Colonic mucosa (tissue), 4 donors: ENCODE measurements around the gene RPH3AL. TPM values are rescaled to one million over a fixed set of nuclear protein-coding genes. Genes with fewer than 3 reads are reported as not detected.

Experiments
- DNase-seq: peaks from one replicate; pipeline ENCODE4 v3.0.0-alpha.2; 2020
- H3K27ac ChIP-seq: fragments of 200-600 bp; one replicate; pipeline ENCODE4 v1.8.0; 2021
- H3K27me3 ChIP-seq: fragments of 200-600 bp; one replicate; pipeline ENCODE4 v1.8.0; 2021
- H3K36me3 ChIP-seq: fragments of 200-600 bp; one replicate; pipeline ENCODE4 v1.8.0; 2021
- H3K4me1 ChIP-seq: fragments of 200-600 bp; one replicate; pipeline ENCODE4 v1.8.0; 2021; ENCODE audit warnings: mild to moderate bottlenecking
- H3K4me3 ChIP-seq: fragments of 200-600 bp; one replicate; pipeline ENCODE4 v1.8.0; 2021
- H3K9ac ChIP-seq, 2 donors: one replicate each; pipeline ENCODE4 v1.7.0; 2013; ENCODE audit warnings: control low read depth in 2 of 2, low read depth in 2 of 2, low read length in 2 of 2
- H3K9me3 ChIP-seq: fragments of 200-600 bp; one replicate; pipeline ENCODE4 v1.8.0; 2021
- intact Hi-C: fragments of 100-400 bp; cut with DNase I; formaldehyde crosslinking; loops from one replicate; pipeline ENCODE4 v1.14.1; 2022
- total RNA-seq, 2 donors: library from RNA; stranded (reverse); fragmentation: NEBNext Ultra II Directional in 1 of 2; extraction: Animal tissue kit (Norgen Biotek cat#: 25700) in 1 of 2; gene quantifications; one replicate each; pipeline ENCODE4 v1.2.1, GENCODE V29; 2021
- TF ChIP-seq, protein P1 (sequence below): fragments of 200-600 bp; IDR thresholded peaks from one replicate; pipeline ENCODE4 v1.8.0; 2022; ENCODE audit warnings: antibody characterized with exemption, mild to moderate bottlenecking
- donor health status: healthy.
- donor health status: DM: no; HTN: no; CAD: no.
- donor health status: DM: no; HTN: no; CAD: no.

The RPH3AL gene
- total RNA-seq, 2 donors from 2014 or later = 14.9 to 34.2 TPM

DNA sequence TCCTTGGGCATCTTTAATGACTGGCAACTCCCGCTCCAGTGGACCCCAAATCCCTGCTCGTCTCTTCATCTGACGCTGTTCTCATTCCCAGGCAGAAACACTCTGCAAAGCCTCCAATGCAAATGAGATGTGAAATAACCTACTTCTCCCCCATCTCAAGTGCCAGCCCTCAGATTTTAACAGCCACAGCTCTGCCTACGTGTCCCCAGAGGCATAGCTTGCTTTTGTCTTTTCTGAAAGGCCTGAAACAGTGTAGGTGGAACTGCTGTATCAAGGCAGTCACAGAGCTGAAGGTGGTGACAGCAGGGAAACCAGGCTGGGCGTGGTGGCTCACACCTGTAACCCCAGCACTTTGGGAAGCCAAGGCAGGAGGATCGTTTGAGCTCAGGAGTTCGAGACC is 14.7 kb downstream of the RPH3AL start:
- DNase-seq = no peak
- H3K4me1 ChIP-seq = peaks cover 10% of the 10 kb centered on the region
- TF ChIP-seq, protein P1, sequence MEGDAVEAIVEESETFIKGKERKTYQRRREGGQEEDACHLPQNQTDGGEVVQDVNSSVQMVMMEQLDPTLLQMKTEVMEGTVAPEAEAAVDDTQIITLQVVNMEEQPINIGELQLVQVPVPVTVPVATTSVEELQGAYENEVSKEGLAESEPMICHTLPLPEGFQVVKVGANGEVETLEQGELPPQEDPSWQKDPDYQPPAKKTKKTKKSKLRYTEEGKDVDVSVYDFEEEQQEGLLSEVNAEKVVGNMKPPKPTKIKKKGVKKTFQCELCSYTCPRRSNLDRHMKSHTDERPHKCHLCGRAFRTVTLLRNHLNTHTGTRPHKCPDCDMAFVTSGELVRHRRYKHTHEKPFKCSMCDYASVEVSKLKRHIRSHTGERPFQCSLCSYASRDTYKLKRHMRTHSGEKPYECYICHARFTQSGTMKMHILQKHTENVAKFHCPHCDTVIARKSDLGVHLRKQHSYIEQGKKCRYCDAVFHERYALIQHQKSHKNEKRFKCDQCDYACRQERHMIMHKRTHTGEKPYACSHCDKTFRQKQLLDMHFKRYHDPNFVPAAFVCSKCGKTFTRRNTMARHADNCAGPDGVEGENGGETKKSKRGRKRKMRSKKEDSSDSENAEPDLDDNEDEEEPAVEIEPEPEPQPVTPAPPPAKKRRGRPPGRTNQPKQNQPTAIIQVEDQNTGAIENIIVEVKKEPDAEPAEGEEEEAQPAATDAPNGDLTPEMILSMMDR = no peak
- no peak overlapping the region for H3K9ac ChIP-seq
- intact Hi-C loops = no loop called here
- no peaks in the 10 kb centered on the region for H3K9me3 ChIP-seq
- no peaks in the 10 kb centered on the region for H3K27me3 ChIP-seq
- no peaks in the 10 kb centered on the region for H3K36me3 ChIP-seq
- no peak overlapping the region for H3K4me3 ChIP-seq
- H3K27ac ChIP-seq = no peak overlapping the region

DNA sequence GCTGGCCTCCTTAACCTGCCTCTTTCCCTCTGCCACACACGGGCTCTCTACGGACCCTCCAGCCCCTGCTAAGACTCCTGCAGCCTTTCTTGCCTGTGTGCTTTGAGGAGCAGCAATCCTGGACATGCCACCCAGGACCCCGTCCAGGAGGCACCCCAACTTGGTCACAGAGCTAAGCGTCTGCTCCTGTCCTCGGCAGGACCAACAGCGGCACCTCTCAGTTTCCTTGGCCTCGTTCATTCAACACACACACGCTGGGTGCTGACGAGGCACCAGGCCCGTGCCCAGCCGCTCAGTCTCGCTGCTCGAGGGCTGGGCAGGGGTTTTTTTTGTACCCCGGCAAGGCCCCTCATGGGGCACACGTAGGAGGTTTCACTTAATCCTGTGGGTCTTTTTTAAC is 15.2 kb downstream of the RPH3AL start:
- Histone ChIP-seq H3K4me3 (no peak overlapping the region), H3K27ac (no peak overlapping the region), H3K4me1 (peaks cover 10% of the 10 kb centered on the region), H3K9me3 (no peaks in the 10 kb centered on the region), H3K9ac (no peak overlapping the region), H3K27me3 (no peaks in the 10 kb centered on the region), H3K36me3 (no peaks in the 10 kb centered on the region)
- intact Hi-C loops = no loop called here
- TF ChIP-seq, protein P1 = no peak
- no peak for DNase-seq

DNA sequence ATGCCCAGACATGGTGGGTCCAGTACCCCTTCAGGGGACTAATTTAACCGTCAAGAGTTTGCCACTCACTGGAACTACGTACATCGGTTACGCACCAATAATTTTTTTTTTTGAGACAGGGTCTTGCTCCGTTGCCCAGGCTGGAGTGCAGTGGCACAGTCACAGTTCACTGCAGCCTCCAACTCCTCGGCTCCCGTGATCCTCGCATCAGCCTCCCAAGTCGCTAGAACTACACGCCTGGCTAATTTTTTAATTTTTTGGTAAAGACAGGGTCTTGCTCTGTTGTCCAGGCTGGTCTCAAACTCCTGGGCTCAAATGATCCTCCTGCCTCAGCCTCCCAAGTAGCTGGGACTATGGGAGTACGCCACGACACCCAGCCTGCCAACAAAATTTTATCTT is 15.6 kb downstream of the RPH3AL start:
- H3K4me3 ChIP-seq = no peak overlapping the region
- TF ChIP-seq, protein P1 = no peak

DNA sequence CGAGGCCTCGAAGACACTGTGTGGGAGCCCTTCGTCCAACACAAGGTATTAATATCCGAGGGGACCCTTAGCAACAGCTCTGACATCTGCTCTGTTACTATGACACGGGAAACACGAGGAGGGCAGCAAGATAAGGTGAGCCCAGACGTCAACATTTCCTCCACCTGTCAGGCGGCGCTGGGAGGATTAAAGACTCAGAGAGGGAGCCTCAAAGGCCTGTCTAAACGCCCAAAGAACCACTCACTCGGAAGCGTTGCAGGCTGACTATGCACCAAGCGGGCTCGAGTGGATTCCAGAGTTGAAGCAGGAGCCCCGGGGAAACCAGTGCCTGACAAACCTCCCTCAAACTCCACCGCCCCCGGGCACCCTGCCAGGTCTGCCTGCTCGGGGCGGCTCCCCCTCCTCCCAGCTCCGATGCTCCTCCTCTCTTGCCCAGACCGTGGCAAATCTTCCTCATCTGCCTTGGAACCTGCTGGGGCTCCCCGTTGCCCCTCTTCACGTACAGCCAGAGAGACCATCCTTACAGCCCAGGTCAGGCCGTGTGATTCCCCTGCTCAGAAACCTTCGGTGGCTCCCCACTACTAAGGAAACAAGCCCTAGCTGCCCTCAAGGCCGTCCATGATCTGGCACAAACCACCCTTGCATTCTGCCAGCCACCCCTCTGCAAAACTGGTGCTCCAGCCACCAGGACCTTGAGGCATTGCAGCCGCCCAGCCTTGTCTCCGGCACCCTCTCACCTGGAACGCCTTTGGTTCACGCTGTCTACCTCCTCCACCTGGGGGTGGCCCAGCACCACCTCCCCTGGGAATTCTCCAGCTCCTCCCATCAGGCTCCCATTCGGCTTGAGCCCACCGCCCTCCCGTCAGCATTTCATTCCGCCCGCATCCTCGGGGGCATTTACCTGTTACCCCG is 16.2 kb downstream of the RPH3AL start:
- peak; percentile 74 for DNase-seq
- peaks cover 10% of the 10 kb centered on the region for H3K4me1 ChIP-seq
- no peak overlapping the region for H3K4me3 ChIP-seq
- H3K9ac ChIP-seq = peak overlapping the region; percentile 16 to 46
- H3K27ac ChIP-seq = no peak overlapping the region
- H3K27me3 ChIP-seq = no peaks in the 10 kb centered on the region
- intact Hi-C loops = no loop called here
- TF ChIP-seq, protein P1 = no peak
- H3K9me3 ChIP-seq = no peaks in the 10 kb centered on the region
- no peaks in the 10 kb centered on the region for H3K36me3 ChIP-seq

More for the DNA sequence above, 15.6 kb downstream of the RPH3AL start:
- intact Hi-C loops = no loop called here
- Histone ChIP-seq H3K9ac (peak overlapping the region in 1 of 2 donors; percentile 16), H3K36me3 (no peaks in the 10 kb centered on the region), H3K9me3 (no peaks in the 10 kb centered on the region), H3K4me1 (peaks cover 10% of the 10 kb centered on the region), H3K27me3 (no peaks in the 10 kb centered on the region), H3K27ac (no peak overlapping the region)
- DNase-seq = no peak

DNA sequence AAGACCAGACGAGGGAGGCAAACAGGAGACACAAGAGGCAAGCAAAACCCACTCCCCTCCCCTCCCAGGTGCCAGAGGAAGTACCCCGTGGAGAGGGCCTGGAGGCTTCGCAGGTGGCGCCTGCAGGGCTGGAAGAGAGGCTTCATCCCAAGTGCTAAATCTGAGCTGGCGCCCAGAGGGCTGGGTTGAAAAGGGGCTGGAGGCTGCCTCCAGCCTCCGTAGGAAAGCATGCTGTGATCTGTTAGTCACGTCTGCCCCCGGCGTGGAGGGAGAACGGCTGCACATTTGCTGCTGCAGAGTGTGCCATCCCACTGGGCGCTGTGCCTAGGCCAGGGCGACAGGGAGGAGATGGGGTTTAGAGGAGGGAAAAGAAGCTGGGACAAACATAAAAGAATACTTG is 16.9 kb downstream of the RPH3AL start:
- Histone ChIP-seq H3K27ac (no peak overlapping the region), H3K27me3 (no peaks in the 10 kb centered on the region), H3K4me3 (no peak overlapping the region), H3K36me3 (no peaks in the 10 kb centered on the region), H3K9me3 (no peaks in the 10 kb centered on the region), H3K9ac (no peak overlapping the region), H3K4me1 (peaks cover 10% of the 10 kb centered on the region)
- no peak for DNase-seq
- intact Hi-C loops = no loop called here
- TF ChIP-seq, protein P1 = no peak
